Glutamatergic neuron (in vitro differentiated cells): ENCODE data around the gene PILRA. TPM values are rescaled to one million over a fixed set of nuclear protein-coding genes. Genes with fewer than 3 reads are reported as not detected.
A peak's percentile ranks its signal among the peaks of the same experiment; 100 is the strongest.

Experiments used
- DNase-seq: peaks from one replicate; pipeline ENCODE4 v3.0.0; 2022
- H3K27ac Mint-ChIP-seq: one replicate; pipeline ENCODE4 v1.8.0; 2020; ENCODE audit warnings: mild to moderate bottlenecking, mixed read lengths, inconsistent platforms; ENCODE audit not compliant: unreplicated experiment
- H3K27me3 Mint-ChIP-seq: one replicate; pipeline ENCODE4 v1.8.0; 2020; ENCODE audit warnings: mild to moderate bottlenecking, moderate library complexity, mixed read lengths, inconsistent platforms; ENCODE audit not compliant: unreplicated experiment
- H3K36me3 Mint-ChIP-seq: one replicate; pipeline ENCODE4 v1.8.0; 2020; ENCODE audit warnings: mild to moderate bottlenecking, mixed read lengths, inconsistent platforms; ENCODE audit not compliant: unreplicated experiment
- H3K4me1 Mint-ChIP-seq: one replicate; pipeline ENCODE4 v1.8.0; 2020; ENCODE audit warnings: mild to moderate bottlenecking, low read depth, mixed read lengths, inconsistent platforms; ENCODE audit not compliant: unreplicated experiment
- H3K4me3 Mint-ChIP-seq: one replicate; pipeline ENCODE4 v1.8.0; 2020; ENCODE audit warnings: mild to moderate bottlenecking, mixed read lengths, inconsistent platforms; ENCODE audit not compliant: unreplicated experiment
- H3K9me3 Mint-ChIP-seq: one replicate; pipeline ENCODE4 v1.8.0; 2020; ENCODE audit warnings: mild to moderate bottlenecking, moderate library complexity, mixed read lengths, inconsistent platforms; ENCODE audit not compliant: unreplicated experiment
- CTCF ChIP-seq: fragments of 200-600 bp; sonication (generic); IDR thresholded peaks from one replicate; pipeline ENCODE4 v1.5.0; 2021; ENCODE audit not compliant: partially characterized antibody, unreplicated experiment
- total RNA-seq: library from RNA; stranded (reverse); fragmentation: NEBNext Ultra II Directional; extraction: Animal tissue kit (Norgen Biotek cat#: 25700); gene quantifications from one replicate; pipeline ENCODE4 v1.2.1, GENCODE V29; 2021; ENCODE audit not compliant: unreplicated experiment

Gene PILRA
- total RNA-seq, 1 donor from 2014 or later = 12.5 TPM

DNA sequence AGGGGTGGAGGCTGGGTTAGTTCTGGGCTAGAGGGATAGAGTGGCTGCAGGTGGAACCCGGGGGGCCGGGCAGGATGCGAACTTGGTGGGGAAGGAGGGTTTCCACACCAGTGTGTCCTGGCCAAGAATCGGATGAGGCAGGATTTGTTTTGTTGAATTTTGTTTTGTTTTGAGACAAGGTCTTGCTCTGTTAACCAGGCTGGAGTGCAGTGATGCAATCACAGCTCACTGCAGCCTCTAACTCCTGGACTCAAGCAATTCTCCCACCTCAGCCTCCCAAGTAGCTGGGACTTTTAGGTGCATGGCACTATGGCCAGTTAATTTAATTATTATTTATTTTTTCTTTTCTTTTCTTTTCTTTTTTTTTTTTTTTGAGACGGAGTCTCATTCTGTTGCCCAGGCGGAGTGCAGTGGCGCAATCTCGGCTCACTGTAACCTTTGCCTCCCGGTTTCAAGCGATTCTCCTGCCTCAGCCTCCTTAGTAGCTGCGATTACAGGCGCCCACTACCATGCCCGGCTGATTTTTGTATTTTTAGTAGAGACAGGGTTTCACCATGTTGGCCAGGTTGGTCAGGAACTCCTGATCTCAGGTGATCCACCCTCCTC, 76.0 kb downstream of the PILRA start:
- Mint-ChIP-seq H3K9me3 (no peaks in the 10 kb centered on the region), H3K4me3 (no peak overlapping the region), H3K4me1 (peaks cover 2% of the 10 kb centered on the region), H3K27ac (peak overlapping the region; percentile 22), H3K27me3 (peaks cover 2% of the 10 kb centered on the region), H3K36me3 (no peaks in the 10 kb centered on the region)
- DNase-seq = no peak
- TF ChIP-seq CTCF = no peak

Other genes starting within 250 kb of the PILRA start
- 3.3 TPM for gene MBLAC1, start 246.5 kb upstream of the PILRA start, total RNA-seq
- 66.9 TPM for gene LAMTOR4, start 224.6 kb upstream of the PILRA start, total RNA-seq
- gene TRAPPC14, start 214.8 kb upstream of the PILRA start, total RNA-seq = 42.4 TPM
- gene GAL3ST4, start 204.9 kb upstream of the PILRA start, total RNA-seq = 30.9 TPM
- 530 TPM for gene GPC2, start 196.1 kb upstream of the PILRA start, total RNA-seq
- 1.1 TPM for gene STAG3, start 195.6 kb upstream of the PILRA start, total RNA-seq
- not detected for gene PVRIG, start 153.5 kb upstream of the PILRA start, total RNA-seq
- gene SPDYE3, start 65.8 kb upstream of the PILRA start, total RNA-seq = not detected
- 62.6 TPM for gene PILRB, start 15.4 kb upstream of the PILRA start, total RNA-seq
- 1.8 TPM for gene ZCWPW1, start 55.2 kb downstream of the PILRA start, total RNA-seq
- 18.5 TPM for gene MEPCE, start 56.3 kb downstream of the PILRA start, total RNA-seq
- 24.1 TPM for gene PPP1R35, start 63.0 kb downstream of the PILRA start, total RNA-seq
- gene SPACDR, start 90.8 kb downstream of the PILRA start, total RNA-seq = 1.7 TPM
- gene TSC22D4, start 105.7 kb downstream of the PILRA start, total RNA-seq = 39.6 TPM
- gene NYAP1, start 110.4 kb downstream of the PILRA start, total RNA-seq = 36.6 TPM
- gene AGFG2, start 165.7 kb downstream of the PILRA start, total RNA-seq = 5.7 TPM
- gene SAP25, start 200.4 kb downstream of the PILRA start, total RNA-seq = 8.0 TPM
- 166 TPM for gene LRCH4, start 212.6 kb downstream of the PILRA start, total RNA-seq
- 0.49 TPM for gene FBXO24, start 212.8 kb downstream of the PILRA start, total RNA-seq
- gene PCOLCE, start 228.9 kb downstream of the PILRA start, total RNA-seq = 33.9 TPM
- gene MOSPD3, start 239.1 kb downstream of the PILRA start, total RNA-seq = 37.1 TPM